Kidney capillary endothelial cell (primary cell): Measurements from ENCODE around the gene KREMEN1.

Experiments
- DNase-seq: peaks from one replicate; pipeline ENCODE4 v3.0.0-alpha.2; 2018; ENCODE audit warnings: low spot score

KREMEN1 gene

DNA sequence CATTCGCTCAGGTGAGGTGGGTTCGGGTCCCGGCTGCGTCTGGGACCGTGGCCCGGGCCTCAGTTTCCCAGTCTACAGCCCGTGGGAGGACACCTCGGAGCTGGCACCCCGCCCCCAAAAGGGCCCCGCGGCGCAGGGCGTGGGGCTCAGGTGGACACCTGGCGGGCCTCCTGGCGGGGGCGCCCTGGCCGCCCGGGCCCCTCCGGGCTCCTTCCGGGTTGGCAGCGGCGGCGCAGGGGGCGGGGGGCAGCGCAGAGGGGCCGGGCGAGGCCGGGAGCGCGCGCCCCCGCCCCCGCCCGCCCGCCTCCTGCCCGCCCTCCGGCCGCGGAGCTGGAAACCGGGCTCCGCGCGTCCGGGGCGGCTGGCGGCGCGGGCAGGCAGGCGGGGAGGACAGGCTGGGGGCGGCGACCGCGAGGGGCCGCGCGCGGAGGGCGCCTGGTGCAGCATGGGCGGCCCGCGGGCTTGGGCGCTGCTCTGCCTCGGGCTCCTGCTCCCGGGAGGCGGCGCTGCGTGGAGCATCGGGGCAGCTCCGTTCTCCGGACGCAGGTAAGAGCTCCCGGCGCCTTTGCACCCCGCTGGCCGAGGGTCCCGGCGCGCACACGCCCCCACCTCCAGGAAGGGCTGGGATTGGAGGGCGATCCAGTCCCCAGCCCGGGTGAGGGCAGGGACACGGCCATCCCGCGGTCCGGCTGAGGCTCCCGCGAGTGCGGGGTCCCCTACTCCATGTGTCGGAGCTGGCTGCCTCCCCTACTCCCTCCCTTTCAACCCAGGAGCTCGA, 132.9 kb downstream of the KREMEN1 start, which contains the start of gene EMID1:
Gene EMID1, plus strand, starts transcription at position 303 of the 778 bp plus-strand sequence. Its CDS starts 143 bp downstream, at position 446.
- no peak for DNase-seq

DNA sequence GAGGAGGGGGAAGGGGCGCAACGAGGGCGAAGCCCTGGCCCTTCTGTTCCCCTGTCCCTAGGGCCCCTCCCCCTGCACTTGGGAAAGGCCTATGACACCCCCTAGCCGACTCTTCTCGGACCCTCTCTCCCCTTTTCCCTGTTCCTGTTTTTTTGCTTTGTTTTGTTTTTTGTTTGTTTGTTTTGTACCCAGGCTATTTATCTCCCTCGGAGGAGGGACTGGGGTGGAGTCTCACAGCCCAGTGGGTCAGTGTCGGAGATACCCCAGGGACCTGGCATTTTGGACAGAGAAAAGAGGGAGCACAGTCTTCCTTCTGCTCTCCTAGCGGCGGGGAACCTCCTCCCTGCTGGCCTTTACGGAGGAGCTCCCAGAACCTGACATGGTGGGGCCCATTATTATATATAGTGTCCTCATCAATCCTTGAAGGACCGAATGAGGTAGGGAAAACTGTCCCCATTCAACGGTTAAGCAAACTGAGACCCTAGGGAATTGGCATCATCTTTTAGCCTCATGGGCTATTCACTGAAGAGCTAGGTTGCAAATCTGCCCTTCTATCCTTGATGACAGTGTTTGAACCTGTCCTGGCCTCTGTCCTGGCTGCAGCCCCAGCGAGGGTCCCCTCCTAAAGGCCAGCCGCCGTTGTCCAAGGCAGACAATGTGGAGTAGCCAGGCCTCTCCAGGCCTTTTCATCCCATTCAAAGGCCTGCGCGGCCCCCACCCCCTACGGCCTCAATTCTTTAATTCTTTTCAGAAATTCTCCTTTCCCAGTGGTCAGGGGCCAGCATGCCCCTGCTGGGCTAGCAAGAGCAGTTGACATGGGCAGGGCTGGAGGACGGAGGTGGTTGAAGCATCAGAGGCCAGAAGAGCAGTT, 133.8 kb downstream of the KREMEN1 start:
- no peak for DNase-seq

DNA sequence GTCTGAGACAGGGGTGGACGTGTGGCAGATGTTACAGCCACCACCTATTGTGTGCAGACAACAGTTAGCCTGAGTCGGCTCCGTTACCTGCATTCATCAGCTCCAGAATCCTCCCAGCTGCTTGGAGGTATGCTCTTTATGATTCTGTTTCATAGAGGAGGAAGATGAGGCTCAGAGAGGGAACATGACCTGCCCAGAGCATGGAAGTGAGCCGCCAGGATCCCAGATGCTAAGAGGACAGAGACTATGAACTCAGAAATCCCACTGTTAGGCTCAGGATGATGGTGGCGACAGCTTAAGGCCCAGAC, 134.4 kb downstream of the KREMEN1 start:
- DNase-seq, result no peak

DNA sequence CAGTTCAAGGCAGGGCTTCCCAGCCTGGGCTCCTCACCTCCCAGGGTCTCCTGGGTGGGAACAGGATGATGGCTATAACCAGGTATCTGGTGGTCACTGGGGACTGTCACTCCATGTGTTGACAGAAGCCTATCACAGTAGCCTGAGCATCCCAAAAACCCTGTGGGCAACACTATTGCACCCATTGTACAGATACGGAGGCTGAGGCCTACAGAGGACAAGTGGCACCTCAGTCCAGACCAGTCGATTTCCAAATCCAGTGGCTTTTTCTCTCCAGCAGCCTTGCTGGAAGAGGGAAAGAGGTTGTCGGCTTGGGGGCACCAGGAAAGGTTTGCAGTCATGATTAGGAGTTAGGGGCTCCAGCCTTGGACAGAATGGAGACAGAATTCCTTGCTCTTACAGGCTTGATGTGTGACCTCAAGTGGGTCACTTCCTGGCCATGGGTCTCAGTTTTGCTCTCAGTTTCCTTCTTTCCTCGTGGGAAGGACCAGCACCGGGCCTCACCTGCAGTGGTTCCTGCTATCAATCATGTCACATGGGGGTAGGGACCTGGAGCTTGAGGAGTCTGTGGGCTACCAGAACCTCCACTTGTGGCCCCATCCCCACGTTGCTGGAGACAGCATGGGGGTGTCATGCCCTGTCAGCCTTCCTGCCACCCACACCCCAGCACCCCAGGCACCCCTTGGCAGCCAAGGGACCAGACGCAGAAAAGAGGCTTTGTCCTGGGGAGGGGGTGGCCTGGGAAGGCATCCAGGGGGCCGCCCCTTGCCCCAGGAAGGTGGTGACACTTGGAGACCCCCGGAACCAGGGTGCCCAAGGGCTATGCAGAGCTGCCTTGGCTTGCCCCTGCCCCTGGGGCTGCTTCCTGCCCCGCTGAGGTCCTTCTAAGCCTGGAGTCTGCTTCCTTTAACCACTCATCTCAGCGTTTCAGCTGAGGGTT, 135.0 kb downstream of the KREMEN1 start:
- DNase-seq, result no peak

DNA sequence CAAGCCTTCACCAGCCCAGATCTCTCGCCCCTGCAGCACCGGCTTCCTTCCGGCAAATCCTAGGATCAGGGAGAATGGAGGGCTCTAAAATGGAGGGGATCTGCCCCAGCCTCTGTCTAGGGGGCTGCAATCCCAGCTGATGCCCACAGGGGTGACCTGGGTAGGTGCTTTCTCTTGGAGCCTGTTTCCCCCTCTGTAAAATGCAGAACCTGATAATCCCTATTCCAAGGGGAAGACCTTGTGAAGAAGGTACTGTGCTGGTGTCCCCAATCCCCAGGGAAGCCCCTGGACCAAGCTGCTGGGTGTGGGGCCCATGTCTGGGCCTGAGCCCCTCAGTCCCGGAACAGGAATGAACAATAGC, 135.6 kb downstream of the KREMEN1 start:
- no peak for DNase-seq

DNA sequence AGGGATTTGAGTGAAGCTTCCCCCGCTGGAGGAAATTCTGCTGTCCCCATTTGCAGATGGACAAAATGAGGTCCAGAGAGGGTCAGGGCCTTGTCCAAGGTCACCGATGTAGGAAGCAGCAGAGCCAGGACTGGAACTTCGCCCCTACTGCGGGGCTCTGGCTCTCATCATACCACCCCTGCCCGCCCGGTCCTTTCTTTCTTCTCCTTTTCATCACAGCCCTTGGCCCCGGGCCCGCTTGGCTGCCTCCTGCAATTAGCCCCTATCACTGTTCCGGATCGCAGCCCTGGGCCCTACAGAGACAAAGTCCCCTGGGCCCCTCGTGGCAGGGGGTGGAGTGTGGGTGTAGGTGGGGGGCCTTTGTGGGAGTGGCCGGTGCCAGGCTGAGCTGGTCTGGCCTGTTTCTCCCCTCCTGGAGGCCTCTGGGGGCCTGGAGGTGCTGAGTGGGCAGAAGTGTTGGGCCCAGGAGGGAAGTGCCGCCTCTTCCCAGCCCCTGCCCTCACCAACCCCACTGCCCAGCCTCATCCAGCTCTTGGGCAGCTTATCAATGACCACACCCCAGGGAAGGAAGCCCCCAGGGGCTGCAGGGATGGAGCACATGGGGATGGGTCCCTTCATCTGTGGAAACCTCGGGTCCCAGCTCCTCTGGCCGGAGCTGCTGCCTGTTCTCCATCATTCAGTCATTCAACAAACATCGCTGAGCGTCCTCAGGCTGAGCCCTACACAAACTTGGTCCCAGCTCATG, 136.2 kb downstream of the KREMEN1 start:
- no peak for DNase-seq

DNA sequence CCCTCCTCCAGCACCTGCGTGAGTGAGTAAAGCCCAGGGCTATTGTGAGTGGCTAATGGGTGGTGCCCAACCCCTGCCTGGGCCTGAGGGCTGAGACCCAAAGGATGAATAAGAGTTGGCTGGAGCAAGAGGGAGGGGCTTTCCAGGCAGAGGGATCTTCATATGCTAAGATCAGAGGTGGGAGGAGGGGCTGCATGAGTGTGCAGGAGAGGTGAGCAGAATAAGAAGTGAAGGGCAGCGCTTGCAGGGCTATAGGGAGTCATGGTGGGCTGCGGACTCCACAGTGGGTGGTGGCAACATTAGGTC, 136.7 kb downstream of the KREMEN1 start:
- DNase-seq, result no peak

DNA sequence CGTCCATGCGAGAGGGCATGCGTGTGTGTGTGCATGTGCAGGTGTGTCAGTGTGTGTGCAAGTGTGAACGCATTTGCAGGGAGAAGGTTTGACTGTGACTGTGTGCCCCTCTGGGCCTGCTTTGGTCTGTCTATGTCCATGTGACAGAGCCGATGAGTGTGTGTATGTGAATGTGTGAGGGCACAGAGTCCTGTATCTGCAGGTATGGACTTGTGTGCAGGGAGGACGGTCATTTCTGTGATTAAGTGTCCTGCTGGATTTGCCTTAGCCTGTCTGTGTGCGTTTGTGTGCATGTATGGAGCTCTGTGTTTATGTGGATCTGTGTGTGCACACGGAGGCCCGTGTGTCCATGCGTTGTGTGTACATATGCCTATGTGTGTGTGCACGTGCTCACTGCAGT, 138.2 kb downstream of the KREMEN1 start:
- DNase-seq, result no peak

DNA sequence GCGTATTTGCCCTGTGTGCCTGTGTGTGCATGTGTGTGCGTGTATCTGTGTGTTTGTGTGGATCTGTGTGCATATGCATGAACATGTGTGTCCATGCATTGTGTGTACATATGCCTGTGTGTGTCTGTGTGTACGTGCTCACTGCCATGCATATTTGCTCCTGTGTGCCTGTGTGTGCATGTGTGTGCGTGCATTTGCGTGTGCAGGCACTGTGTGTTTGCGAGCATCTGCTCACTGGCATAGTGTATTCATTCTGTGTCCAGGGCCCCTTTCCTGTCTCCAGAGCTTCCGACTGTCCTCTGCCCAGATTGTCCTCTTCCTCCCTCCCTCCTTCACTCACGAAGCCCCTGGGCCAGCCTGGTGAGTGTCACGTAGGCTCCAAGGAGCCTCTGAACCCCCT, 138.6 kb downstream of the KREMEN1 start:
- DNase-seq, result no peak

DNA sequence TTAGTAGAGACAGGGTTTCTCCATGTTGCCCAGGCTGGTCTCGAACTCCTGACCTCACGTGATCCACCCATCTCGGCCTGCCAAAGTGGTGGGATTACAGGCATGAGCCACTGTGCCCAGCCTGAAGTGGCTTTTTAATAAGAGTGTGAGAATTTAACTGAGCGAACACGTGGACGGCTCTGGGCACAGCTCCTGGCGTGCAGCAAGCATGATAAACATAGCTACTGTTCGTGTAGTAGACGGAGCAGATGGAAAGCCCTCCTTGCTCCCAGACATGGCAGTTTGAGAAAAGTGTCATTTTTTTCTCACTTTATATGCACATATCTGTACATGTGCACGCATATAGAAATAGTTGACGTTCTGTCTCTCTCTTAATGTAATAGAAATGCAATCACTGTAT, 139.9 kb downstream of the KREMEN1 start:
- DNase-seq, result no peak

DNA sequence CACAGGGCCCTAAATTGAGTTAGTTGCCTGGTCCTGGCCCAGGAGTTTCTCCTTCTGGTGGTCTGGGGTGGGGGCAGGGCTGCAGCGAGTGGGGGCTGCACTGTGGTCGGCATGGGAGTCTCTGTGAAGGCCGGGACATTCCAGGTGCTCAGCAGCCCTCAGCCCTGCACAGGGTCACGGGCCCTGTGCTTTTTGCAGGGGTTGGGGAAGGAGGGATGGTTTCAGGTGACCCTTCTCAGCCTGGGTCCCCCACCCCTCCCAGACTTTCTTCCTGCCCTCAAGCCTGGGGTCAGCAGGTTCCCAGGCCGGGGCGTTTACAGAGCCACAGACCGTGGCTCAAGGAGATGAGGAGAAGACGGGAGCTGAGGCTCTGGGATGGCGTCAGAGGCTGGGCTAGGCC, 140.7 kb downstream of the KREMEN1 start:
- DNase-seq, result no peak

DNA sequence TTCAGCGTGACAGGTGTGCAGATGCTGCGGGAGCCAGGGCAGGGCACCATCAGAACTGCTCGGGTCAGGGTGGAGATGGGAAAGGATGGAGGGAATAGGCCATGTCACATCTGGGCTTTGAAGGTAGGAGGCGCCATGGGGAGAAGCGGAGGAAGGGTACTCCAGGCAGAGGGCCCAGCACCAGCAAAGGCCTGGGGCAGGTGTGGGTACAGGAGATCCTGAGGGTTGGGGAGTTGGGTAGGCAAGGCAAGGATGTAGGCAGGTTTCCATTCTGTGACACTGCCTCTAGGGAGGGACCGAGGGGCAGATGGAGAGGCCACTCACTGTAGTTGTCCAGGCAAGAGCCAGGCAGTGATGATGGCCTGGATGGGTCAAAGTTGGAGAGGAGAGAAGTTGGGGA, 141.4 kb downstream of the KREMEN1 start:
- DNase-seq, result no peak

DNA sequence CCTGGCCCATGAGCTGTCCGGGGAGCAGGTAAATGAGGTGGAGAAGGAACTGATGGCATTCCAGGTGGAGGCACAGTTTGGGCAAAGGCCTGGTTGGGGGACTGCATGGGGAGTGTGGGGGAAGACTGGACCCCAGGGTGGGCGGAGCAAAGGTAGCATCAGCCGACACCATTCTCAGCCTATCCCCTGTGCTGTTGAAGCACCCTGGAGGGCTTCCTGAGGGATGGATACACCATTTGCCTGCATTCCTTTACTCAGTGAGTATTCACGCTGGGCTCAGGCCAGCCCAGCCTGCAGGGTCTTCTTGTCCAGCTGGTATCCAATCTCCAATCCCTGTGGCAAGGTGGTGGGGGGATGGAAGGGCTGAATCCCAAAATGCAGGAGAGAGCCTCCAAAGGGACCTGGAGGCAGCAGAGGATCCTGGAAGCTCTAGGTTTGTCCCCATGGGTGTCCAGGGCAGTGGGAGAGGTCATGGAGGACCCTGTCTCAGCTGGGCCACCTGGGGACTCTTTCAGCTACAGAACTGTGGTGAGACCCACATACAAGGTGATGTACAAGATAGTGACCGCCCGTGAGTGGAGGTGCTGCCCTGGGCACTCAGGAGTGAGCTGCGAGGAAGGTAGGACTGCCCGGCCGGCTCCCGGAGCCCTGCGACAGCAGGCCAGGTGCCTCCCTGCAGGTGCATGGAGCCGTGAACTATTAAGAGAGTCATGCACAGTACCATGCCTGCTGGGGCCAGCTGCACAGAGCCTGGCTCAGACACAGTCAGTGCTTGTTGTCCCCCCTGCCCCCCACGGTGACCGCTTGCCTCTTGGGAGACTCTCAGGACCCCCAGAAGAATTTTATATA, 142.4 kb downstream of the KREMEN1 start:
- no peak for DNase-seq

DNA sequence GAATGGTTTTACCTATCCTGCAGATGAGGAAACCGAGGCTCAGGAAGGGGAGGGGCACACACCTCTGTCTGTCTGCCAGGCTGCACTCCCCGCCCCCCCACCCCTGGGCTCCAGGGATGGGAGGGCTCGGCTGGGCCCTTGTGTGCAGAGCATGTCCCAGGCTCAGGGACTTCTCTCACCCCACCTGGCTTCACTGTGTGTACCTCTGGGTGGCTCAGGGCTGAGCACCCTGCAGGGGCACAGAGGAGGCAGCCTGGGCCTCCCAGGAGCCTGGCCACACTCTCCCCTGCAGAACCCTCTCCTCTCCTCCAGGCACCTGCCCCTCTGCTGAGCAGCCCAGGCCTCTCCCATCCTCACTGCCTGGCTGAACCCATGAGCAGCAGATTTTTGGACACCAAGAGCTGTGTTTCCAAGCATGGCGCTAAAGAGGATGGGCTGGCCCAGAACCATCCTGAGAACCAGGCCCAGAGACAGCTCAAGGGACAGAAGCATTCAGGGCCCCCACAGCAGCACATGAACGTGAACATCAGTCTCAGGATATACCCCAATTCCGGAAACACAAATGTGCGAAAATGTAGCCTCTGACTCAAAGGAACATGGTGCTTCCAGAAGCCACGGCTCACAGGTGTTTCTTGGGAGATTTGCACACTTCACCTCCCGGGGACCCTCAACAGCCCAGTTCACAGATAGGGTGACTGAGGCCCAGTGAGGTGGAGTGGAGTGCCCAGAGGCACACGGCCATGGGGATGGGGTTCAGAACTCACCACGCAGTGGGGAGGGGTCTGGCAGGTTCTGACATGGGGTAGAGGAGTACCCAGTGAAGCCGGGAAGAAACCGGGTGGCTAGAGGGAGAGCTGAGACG, 143.4 kb downstream of the KREMEN1 start:
- DNase-seq, result no peak

DNA sequence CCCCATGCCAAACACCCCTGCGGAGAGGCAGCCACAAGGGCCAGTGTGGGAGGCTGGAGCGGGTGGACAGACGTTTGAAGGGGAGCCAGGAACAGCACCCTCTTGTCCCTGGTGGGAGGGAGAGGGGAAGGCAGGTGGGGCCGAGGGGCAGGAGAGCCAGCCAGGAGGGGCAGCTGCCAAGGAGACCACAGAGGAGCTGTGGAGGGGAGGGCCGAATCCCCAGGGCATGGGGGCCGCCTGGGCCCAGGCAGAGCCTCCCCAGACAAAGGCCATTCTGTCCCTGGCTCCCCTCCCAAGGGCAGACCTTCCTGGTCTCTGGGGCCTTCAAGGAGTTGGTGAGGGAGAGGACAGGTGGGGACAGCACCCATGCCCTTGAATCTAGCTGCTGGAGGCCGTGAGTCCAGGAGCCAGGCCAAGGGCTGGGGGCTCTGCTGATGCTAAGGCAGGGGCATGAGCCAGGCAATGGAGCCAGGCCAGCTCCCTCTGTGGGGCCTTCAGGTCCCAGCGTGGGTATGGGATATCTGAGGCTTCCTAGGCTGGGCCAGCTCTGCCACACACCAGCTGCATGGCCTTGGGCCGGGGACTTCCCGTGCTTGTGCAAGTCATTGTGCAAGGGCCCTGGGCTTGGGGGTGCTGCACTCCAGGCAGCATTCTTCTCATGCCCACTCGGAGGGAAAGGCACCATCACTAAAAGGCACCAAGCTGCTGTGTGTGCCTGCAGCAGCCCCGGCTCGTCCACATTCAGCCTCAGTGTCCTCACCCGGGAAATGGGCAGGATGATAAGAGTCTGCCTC, 144.2 kb downstream of the KREMEN1 start:
- no peak for DNase-seq
